Raji (cell line): ENCODE results near the gene MANSC1.

Experiments used
- POLR2A ChIP-seq: IDR thresholded peaks from 2 replicates; pipeline ENCODE4 v1.6.1; 2011; ENCODE audit warnings: low read depth, low read length, control low read depth; ENCODE audit not compliant: insufficient read depth

MANSC1 gene

GRCh38 chr12:12349711-12350665 lies at the start of gene MANSC1:
MANSC1 (minus strand) TSS chr12:12350242; CDS start chr12:12343314, 6,928 bp downstream.
- TF ChIP-seq POLR2A: no peak

- no peak for TF ChIP-seq POLR2A
Observed at GRCh38 chr12:12399161-12399560, 49.1 kb upstream of the MANSC1 start.

- no peak for TF ChIP-seq POLR2A
Observed at GRCh38 chr12:12398026-12398859, 48.2 kb upstream of the MANSC1 start.

- TF ChIP-seq POLR2A: no peak
Observed at GRCh38 chr12:12397184-12397583, 47.1 kb upstream of the MANSC1 start.

- no peak for TF ChIP-seq POLR2A
Observed at GRCh38 chr12:12396694-12397093, 46.7 kb upstream of the MANSC1 start.

GRCh38 chr12:12393171-12393570 lies 43.1 kb upstream of the MANSC1 start:
- no peak for TF ChIP-seq POLR2A

- TF ChIP-seq POLR2A: no peak
Observed at GRCh38 chr12:12392413-12392812, 42.4 kb upstream of the MANSC1 start.

- TF ChIP-seq POLR2A: no peak
Observed at GRCh38 chr12:12387501-12387900, 37.5 kb upstream of the MANSC1 start.

- no peak for TF ChIP-seq POLR2A
Observed at GRCh38 chr12:12384571-12385340, 34.7 kb upstream of the MANSC1 start.

GRCh38 chr12:12381982-12382381 lies 31.9 kb upstream of the MANSC1 start:
- TF ChIP-seq POLR2A: no peak

GRCh38 chr12:12380949-12381593 lies 31.0 kb upstream of the MANSC1 start:
- TF ChIP-seq POLR2A: no peak

GRCh38 chr12:12379831-12380730 lies 30.0 kb upstream of the MANSC1 start:
- no peak for TF ChIP-seq POLR2A

- no peak for TF ChIP-seq POLR2A
Observed at GRCh38 chr12:12378616-12379015, 28.6 kb upstream of the MANSC1 start.

GRCh38 chr12:12376646-12377448 lies 26.8 kb upstream of the MANSC1 start:
- no peak for TF ChIP-seq POLR2A
